Adrenal gland (tissue), 19 donors: ENCODE measurements around the gene ZNF99. TPM values are rescaled to one million over a fixed set of nuclear protein-coding genes. Genes with fewer than 3 reads are reported as not detected.

Experiments used
- DNase-seq, 7 donors: peaks; one replicate each; pipeline ENCODE4 v3.0.0-alpha.2; 2019 to 2020
- H3K27ac ChIP-seq, 5 donors: fragments of 200-600 bp; sonication (generic) in 4 of 5; 1 replicate in 3 of 5; 2 replicates in 2 of 5; pipeline versions ENCODE4 v1.5.1 to v1.8.0; 2016 to 2020; ENCODE audit warnings: mild to moderate bottlenecking in 1 of 5
- H3K27me3 ChIP-seq: fragments of 200-600 bp; 2 replicates; pipeline ENCODE4 v1.8.0; 2021
- H3K36me3 ChIP-seq, 2 donors: fragments of 200-600 bp; replicated peaks in 1 of 2; 1 replicate in 1 of 2; 2 replicates in 1 of 2; pipeline versions ENCODE4 v1.5.1 to v1.8.0; 2018 to 2022
- H3K4me1 ChIP-seq, 2 donors: fragments of 200-600 bp; replicated peaks in 1 of 2; 1 replicate in 1 of 2; 2 replicates in 1 of 2; pipeline versions ENCODE4 v1.5.1 to v1.8.0; 2018 to 2021
- H3K4me3 ChIP-seq, 4 donors: fragments of 200-600 bp; sonication (generic) in 3 of 4; one replicate each; pipeline ENCODE4 v1.5.1; 2016 to 2018
- H3K9me3 ChIP-seq, 3 donors: fragments of 200-600 bp; sonication (generic) in 1 of 3; replicated peaks in 1 of 3; 1 replicate in 2 of 3; 2 replicates in 1 of 3; pipeline versions ENCODE4 v1.5.1 to v1.8.0; 2016 to 2021
- POLR2A ChIP-seq, 2 donors: fragments of 450-650 bp; IDR thresholded peaks; one replicate each; pipeline ENCODE4 v1.6.1; 2017; ENCODE audit warnings: antibody characterized with exemption in 2 of 2, mild to moderate bottlenecking in 2 of 2, moderate library complexity in 1 of 2
- WGBS, 4 donors: extraction: QIAGEN DNeasy Blood & Tissue Kit in 2 of 4; methylation state at CpG; one replicate each; pipeline versions ENCODE4 v1.1.5 to v1.1.7; 2013 to 2017; 5-methylcytosine and 5-hydroxymethylcytosine counted together
- intact Hi-C, 2 donors: fragments of 100-400 bp; cut with DNase I; formaldehyde crosslinking; loops; one replicate each; pipeline versions ENCODE4 v1.14.1 to v1.15.0; 2022 to 2023
- long read RNA-seq, 10 donors: library from polyadenylated mRNA in 3 of 10; unstranded in 2 of 10; stranded (forward) in 1 of 10; transcript quantifications; one replicate each; pipeline ENCODE4 v2.0.0 and lab custom pipeline, GENCODE V29; 2021 to 2026
- polyA plus RNA-seq, 3 donors: library from polyadenylated mRNA; stranded (reverse); fragments of 200-250 nt in 2 of 3; fragments of 350-450 nt in 1 of 3; fragmentation: Illumina TruSeq in 1 of 3; extraction: RNeasy Lipid Tissue Mini Kit (QIAGEN cat#74804) in 1 of 3; gene quantifications; one replicate each; pipeline ENCODE4 v1.2.3, GENCODE V29; 2013 to 2014
- total RNA-seq, 9 donors: library from RNA; depleted of rRNA in 4 of 9; stranded (reverse); fragments of >200 nt in 4 of 9; fragments of 120-200 nt in 1 of 9; fragmentation: NEBNext Ultra II Directional in 1 of 9; extraction: Animal tissue kit (Norgen Biotek cat#: 25700) in 1 of 9; gene quantifications; one replicate each; pipeline versions ENCODE4 v1.1.0 to v1.2.4, GENCODE V29; 2013 to 2023
- TF ChIP-seq, protein P1 (sequence below), 6 experiments: fragments of 450-650 bp in 4 of 6; fragments of 200-600 bp in 2 of 6; sonication (generic) in 1 of 6; IDR thresholded peaks; 1 replicate in 5 of 6; 2 replicates in 1 of 6; pipeline versions ENCODE4 v1.5.1 to v1.8.0; 2016 to 2021; ENCODE audit warnings: antibody characterized with exemption in 6 of 6, mild to moderate bottlenecking in 2 of 6, moderate library complexity in 1 of 6
- donor health status: healthy with polysubstance abuse.
- donor health status: Bipolar disorder and iron deficiency.
- donor health status: DM: yes; HTN: yes; CAD: no.
- donor health status: DM: no; HTN: no; CAD: no.
- donor health status: DM: no; HTN: no; CAD: no.
- donor health status: DM: yes; HTN: yes; CAD: no.

ZNF99 gene
- total RNA-seq (under 1 TPM in 4 of 9 donors, not detected in 5; 0.07 to 0.17 (median 0.13) TPM), polyA plus RNA-seq (under 1 TPM; under 0.01 to 0.04 (median 0.03) TPM)
- long read RNA-seq, donor 1: 0 reads
- long read RNA-seq, donor 2: 0 reads
- long read RNA-seq, donor 3: 0 reads
- long read RNA-seq, donor 4: 0 reads
- long read RNA-seq, donor 5: 0 reads
- long read RNA-seq, donor 6: 0 reads
- long read RNA-seq, donor 7: 0 reads
- long read RNA-seq, donor 8: 0 reads
- long read RNA-seq, donor 9: 0 reads
- long read RNA-seq, donor 10: 0 reads

DNA sequence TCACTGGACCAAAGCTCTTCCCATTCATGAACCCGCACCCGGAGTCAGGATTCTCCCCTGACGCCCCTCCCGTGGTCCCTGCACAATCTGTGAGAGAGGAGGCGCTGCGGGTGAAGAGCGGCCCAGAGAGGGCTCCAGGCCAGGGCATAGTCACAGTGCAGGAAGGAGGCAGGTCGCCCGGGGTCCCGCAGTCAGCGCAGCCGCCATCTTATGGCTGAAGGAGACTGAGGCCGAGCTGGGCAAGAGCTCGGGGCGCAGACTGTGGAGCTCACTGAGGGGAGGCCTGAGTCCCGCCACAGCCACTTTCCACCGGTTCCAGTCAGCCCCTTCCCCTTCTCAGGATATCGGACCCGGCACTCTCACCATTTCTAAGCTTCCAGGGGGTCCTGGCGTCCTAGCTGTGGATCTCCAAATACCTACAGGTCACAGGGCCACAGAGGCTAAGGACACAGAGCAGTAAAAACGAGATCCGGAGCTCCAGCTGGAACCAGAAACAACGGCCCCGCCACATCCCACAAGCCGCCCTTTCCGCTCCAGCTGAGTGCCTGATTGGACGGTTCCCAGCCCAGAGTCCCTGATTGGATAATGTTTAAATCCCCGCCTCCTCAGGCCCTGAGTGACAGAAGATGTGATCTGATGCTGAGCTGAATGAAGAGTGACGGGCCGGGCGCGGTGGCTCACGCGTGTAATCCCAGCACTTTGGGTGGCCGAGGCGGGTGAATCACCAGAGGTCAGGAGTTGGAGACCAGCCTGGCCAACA, at the start of gene ZNF99:
TSS of gene ZNF99 (minus strand) at position 501 of the 760 bp plus-strand sequence. CDS start at position 366, 135 bp downstream.
- Histone ChIP-seq H3K9me3 (no peaks in the 10 kb centered on the region), H3K27ac (no peak within 1 kb of the TSS), H3K36me3 (no peaks in the 10 kb centered on the region), H3K27me3 (no peaks in the 10 kb centered on the region), H3K4me3 (peak within 1 kb of the TSS in 2 of 4 donors; percentile 28 to 32), H3K4me1 (no peaks in the 10 kb centered on the region)
- no peak for TF ChIP-seq POLR2A (IDR thresholded peaks at IDR 0.05)
- TF ChIP-seq, protein P1, sequence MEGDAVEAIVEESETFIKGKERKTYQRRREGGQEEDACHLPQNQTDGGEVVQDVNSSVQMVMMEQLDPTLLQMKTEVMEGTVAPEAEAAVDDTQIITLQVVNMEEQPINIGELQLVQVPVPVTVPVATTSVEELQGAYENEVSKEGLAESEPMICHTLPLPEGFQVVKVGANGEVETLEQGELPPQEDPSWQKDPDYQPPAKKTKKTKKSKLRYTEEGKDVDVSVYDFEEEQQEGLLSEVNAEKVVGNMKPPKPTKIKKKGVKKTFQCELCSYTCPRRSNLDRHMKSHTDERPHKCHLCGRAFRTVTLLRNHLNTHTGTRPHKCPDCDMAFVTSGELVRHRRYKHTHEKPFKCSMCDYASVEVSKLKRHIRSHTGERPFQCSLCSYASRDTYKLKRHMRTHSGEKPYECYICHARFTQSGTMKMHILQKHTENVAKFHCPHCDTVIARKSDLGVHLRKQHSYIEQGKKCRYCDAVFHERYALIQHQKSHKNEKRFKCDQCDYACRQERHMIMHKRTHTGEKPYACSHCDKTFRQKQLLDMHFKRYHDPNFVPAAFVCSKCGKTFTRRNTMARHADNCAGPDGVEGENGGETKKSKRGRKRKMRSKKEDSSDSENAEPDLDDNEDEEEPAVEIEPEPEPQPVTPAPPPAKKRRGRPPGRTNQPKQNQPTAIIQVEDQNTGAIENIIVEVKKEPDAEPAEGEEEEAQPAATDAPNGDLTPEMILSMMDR (IDR thresholded peaks at IDR 0.05): no peak
- peak; percentile 22 to 76 (median 42) for DNase-seq
- 7 to 11% (median 9%) methylated on average over 16 to 36 of the region's 36 CpGs for WGBS, 4 donors
- intact Hi-C loops: no loop called here

DNA sequence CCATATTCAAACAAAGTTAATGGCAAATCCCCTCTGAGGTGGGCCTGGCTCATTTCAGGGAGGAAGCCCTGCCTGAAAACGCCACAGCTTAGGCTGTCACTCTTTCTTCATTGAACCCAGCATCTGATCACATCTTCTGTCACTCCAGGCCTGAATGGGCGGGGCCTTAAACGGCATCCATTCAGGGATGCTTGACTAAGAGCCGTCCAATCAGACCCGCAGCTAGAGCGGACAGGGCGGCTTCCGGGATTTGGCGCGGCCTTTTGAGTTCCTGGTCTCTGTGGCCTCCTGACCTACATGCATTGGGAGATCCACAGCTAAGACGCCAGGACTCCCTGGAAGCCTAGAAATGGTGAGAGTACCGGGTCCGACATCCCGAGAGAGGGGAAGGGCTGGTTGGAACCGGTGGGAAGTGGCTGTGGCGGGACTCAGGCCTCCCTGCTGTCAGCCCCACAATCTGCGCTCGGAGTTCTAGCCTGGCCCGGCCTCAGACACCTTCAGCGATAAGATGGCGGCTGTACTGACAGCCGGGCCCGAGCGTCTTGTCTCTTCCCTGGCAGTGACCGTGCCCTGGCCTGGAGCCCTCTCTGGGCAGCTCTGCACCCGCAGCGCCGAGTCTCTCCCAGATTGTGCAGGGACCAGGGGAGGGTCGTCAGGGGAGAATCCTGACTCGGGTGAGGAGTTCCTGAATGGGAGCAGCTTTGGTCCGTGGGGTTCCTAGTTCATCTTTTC, 48.2 kb upstream of the ZNF99 start, which contains the start of gene ZNF723:
TSS of gene ZNF723 (plus strand) at position 261 of the 732 bp plus-strand sequence. CDS start at position 350, 89 bp downstream.
- Histone ChIP-seq H3K4me3 (no peak within 1 kb of the TSS), H3K36me3 (no peaks in the 10 kb centered on the region), H3K27me3 (no peaks in the 10 kb centered on the region), H3K4me1 (no peaks in the 10 kb centered on the region), H3K9me3 (no peaks in the 10 kb centered on the region), H3K27ac (no peak within 1 kb of the TSS)
- no peak for TF ChIP-seq POLR2A (IDR thresholded peaks at IDR 0.05)
- TF ChIP-seq, protein P1 (IDR thresholded peaks at IDR 0.05): no peak
- WGBS, 4 donors: 10 to 23% (median 13%) methylated on average over 20 to 31 of the region's 31 CpGs
- intact Hi-C loops: no loop called here
- no peak for DNase-seq

DNA sequence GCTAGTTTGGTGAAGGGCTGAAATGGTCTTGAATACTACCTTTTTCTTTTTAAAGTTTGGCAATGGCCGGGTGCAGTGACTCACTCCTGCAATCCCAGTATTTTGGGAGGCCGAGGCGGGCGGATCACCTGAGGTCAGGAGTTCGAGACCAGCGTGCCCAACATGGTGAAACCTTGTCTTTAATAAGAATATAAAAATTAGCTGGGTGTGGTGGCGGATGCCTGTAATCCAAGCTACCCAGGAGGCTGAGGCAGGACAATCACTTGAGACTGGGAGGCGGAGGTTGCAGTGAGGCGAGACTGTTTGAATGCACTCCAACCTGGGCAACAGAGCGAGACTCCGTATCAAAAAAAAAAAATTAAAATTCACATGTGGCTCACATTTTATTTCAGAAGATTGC, 47.3 kb upstream of the ZNF99 start:
- Histone ChIP-seq H3K36me3 (no peaks in the 10 kb centered on the region), H3K9me3 (no peaks in the 10 kb centered on the region), H3K4me3 (no peak overlapping the region), H3K27me3 (no peaks in the 10 kb centered on the region), H3K4me1 (no peaks in the 10 kb centered on the region), H3K27ac (no peak overlapping the region)
- intact Hi-C loops: no loop called here
- no peak for TF ChIP-seq POLR2A (IDR thresholded peaks at IDR 0.05)
- 89 to 95% (median 92%) methylated on average over 11 of the region's 11 CpGs for WGBS, 4 donors
- DNase-seq: no peak

DNA sequence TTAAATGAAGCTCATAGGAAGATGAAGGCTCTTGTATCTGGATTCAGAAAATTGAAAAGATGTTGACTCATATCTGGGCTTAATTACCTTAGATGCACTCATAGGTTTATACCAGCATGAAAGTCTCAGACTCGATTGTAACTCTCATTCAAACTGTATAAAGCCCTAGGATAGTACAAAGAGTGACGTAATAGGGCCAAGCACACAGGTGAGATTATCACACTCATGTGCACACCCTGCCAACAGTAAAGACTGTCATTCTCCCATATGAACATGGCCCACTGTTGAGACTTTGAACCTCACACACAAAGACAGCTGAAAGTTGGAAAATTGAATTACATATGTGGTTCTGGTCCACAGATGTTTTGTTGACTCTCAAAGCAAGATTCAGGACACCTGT, 30.2 kb upstream of the ZNF99 start:
- Histone ChIP-seq H3K9me3 (no peaks in the 10 kb centered on the region), H3K4me1 (no peaks in the 10 kb centered on the region), H3K4me3 (no peak overlapping the region), H3K36me3 (no peaks in the 10 kb centered on the region), H3K27me3 (no peaks in the 10 kb centered on the region), H3K27ac (no peak overlapping the region)
- 68 to 89% (median 74%) methylated on average over 2 of the region's 2 CpGs for WGBS, 4 donors
- no peak for TF ChIP-seq POLR2A (IDR thresholded peaks at IDR 0.05)
- TF ChIP-seq, protein P1 (IDR thresholded peaks at IDR 0.05): no peak
- intact Hi-C loops: no loop called here
- no peak for DNase-seq
